ENCODE results near the gene NDUFA7.
"Not testable (repeated sequence)": the region's sequence is repeated elsewhere in the genome, so short reads cannot be mapped to it uniquely, and the experiment has no call there.

NDUFA7 gene

GRCh38 chr19:8306235-8307054 lies 14.7 kb downstream of the NDUFA7 start:
- TF ChIP-seq, protein P1, sequence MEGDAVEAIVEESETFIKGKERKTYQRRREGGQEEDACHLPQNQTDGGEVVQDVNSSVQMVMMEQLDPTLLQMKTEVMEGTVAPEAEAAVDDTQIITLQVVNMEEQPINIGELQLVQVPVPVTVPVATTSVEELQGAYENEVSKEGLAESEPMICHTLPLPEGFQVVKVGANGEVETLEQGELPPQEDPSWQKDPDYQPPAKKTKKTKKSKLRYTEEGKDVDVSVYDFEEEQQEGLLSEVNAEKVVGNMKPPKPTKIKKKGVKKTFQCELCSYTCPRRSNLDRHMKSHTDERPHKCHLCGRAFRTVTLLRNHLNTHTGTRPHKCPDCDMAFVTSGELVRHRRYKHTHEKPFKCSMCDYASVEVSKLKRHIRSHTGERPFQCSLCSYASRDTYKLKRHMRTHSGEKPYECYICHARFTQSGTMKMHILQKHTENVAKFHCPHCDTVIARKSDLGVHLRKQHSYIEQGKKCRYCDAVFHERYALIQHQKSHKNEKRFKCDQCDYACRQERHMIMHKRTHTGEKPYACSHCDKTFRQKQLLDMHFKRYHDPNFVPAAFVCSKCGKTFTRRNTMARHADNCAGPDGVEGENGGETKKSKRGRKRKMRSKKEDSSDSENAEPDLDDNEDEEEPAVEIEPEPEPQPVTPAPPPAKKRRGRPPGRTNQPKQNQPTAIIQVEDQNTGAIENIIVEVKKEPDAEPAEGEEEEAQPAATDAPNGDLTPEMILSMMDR (IDR thresholded peaks at IDR 0.05; ENCODE audit: low read length, missing control alignments): no peak
- no peak for DNase-seq (ENCODE audit: low read depth)
- H3K4me3 ChIP-seq (replicated peaks; ENCODE audit: low read depth, low read length): no peak overlapping the region

- no peak overlapping the region for H3K4me3 ChIP-seq (replicated peaks; ENCODE audit: low read depth, low read length)
- no peak for DNase-seq (ENCODE audit: low read depth)
- TF ChIP-seq, protein P1 (IDR thresholded peaks at IDR 0.05; ENCODE audit: low read length, missing control alignments): no peak
Observed at GRCh38 chr19:8305798-8306197, 15.4 kb downstream of the NDUFA7 start.

GRCh38 chr19:8304841-8305621 lies 16.1 kb downstream of the NDUFA7 start:
- DNase-seq (ENCODE audit: low read depth): no peak
- TF ChIP-seq, protein P1 (IDR thresholded peaks at IDR 0.05; ENCODE audit: low read length, missing control alignments): no peak
- H3K4me3 ChIP-seq (replicated peaks; ENCODE audit: low read depth, low read length): no peak overlapping the region

- no peak for DNase-seq (ENCODE audit: low read depth)
- TF ChIP-seq, protein P1 (IDR thresholded peaks at IDR 0.05; ENCODE audit: low read length, missing control alignments): no peak
- H3K4me3 ChIP-seq (replicated peaks; ENCODE audit: low read depth, low read length): no peak overlapping the region
Observed at GRCh38 chr19:8302734-8303133, 18.4 kb downstream of the NDUFA7 start.

- no peak for DNase-seq (ENCODE audit: low read depth)
Observed at GRCh38 chr19:8302357-8302691, 18.9 kb downstream of the NDUFA7 start.

DNA sequence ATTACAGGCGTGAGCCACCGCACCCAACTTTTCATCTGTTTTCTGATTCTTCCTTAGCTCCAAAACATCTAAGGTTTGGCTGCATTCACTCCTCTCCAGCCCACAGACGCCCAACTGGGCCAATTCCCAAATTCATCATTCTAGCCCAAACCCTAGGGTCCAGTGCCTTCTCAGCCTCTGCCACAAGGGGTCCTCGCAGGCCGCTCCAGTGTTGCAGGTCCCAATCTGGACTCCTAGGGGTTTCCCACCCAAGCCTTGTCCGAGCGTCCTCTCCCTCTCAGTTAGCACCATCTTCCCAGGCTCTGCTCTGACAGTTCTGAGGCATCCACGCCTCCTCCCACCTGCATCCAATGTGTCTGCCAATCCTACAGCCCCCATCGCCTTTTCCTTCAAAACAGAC lies 29.8 kb downstream of the NDUFA7 start:
- not testable (repeated sequence) for H3K4me3 ChIP-seq (replicated peaks; ENCODE audit: low read depth, low read length); DNase-seq (ENCODE audit: low read depth)

More at GRCh38 chr19:8302357-8302691, 18.9 kb downstream of the NDUFA7 start:
- no peak overlapping the region for H3K4me3 ChIP-seq (replicated peaks; ENCODE audit: low read depth, low read length)
- TF ChIP-seq, protein P1 (IDR thresholded peaks at IDR 0.05; ENCODE audit: low read length, missing control alignments): no peak

GRCh38 chr19:8276508-8276907 lies 44.7 kb downstream of the NDUFA7 start:
- not testable (repeated sequence) for H3K4me3 ChIP-seq (replicated peaks; ENCODE audit: low read depth, low read length); DNase-seq (ENCODE audit: low read depth)

- TF ChIP-seq, protein P1 (IDR thresholded peaks at IDR 0.05; ENCODE audit: low read length, missing control alignments): no peak
- no peak overlapping the region for H3K4me3 ChIP-seq (replicated peaks; ENCODE audit: low read depth, low read length)
- DNase-seq (ENCODE audit: low read depth): no peak
Observed at GRCh38 chr19:8269724-8270123, 51.5 kb downstream of the NDUFA7 start.
